ENCODE data around the gene BICRAL.

GRCh38 chr6:42890311-42891198 lies 108.7 kb downstream of the BICRAL start:
- TF ChIP-seq, protein P1, sequence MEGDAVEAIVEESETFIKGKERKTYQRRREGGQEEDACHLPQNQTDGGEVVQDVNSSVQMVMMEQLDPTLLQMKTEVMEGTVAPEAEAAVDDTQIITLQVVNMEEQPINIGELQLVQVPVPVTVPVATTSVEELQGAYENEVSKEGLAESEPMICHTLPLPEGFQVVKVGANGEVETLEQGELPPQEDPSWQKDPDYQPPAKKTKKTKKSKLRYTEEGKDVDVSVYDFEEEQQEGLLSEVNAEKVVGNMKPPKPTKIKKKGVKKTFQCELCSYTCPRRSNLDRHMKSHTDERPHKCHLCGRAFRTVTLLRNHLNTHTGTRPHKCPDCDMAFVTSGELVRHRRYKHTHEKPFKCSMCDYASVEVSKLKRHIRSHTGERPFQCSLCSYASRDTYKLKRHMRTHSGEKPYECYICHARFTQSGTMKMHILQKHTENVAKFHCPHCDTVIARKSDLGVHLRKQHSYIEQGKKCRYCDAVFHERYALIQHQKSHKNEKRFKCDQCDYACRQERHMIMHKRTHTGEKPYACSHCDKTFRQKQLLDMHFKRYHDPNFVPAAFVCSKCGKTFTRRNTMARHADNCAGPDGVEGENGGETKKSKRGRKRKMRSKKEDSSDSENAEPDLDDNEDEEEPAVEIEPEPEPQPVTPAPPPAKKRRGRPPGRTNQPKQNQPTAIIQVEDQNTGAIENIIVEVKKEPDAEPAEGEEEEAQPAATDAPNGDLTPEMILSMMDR (IDR thresholded peaks at IDR 0.05; ENCODE audit: insufficient read depth, low read length, poor library complexity, severe bottlenecking), result no peak
- no peak for TF ChIP-seq EZH2phosphoT487 (conservative IDR thresholded peaks at IDR 0.05; ENCODE audit: low read length)
